Glutamatergic neuron (in vitro differentiated cells): ENCODE data around the gene ANXA4. TPM values are rescaled to one million over a fixed set of nuclear protein-coding genes. Genes with fewer than 3 reads are reported as not detected.
"Not testable (repeated sequence)": the region's sequence is repeated elsewhere in the genome, so short reads cannot be mapped to it uniquely, and the experiment has no call there.

Experiments
- DNase-seq: peaks from one replicate; pipeline ENCODE4 v3.0.0; 2022
- H3K27ac Mint-ChIP-seq: one replicate; pipeline ENCODE4 v1.8.0; 2020; ENCODE audit warnings: mild to moderate bottlenecking, mixed read lengths, inconsistent platforms; ENCODE audit not compliant: unreplicated experiment
- H3K27me3 Mint-ChIP-seq: one replicate; pipeline ENCODE4 v1.8.0; 2020; ENCODE audit warnings: mild to moderate bottlenecking, moderate library complexity, mixed read lengths, inconsistent platforms; ENCODE audit not compliant: unreplicated experiment
- H3K36me3 Mint-ChIP-seq: one replicate; pipeline ENCODE4 v1.8.0; 2020; ENCODE audit warnings: mild to moderate bottlenecking, mixed read lengths, inconsistent platforms; ENCODE audit not compliant: unreplicated experiment
- H3K4me1 Mint-ChIP-seq: one replicate; pipeline ENCODE4 v1.8.0; 2020; ENCODE audit warnings: mild to moderate bottlenecking, low read depth, mixed read lengths, inconsistent platforms; ENCODE audit not compliant: unreplicated experiment
- H3K4me3 Mint-ChIP-seq: one replicate; pipeline ENCODE4 v1.8.0; 2020; ENCODE audit warnings: mild to moderate bottlenecking, mixed read lengths, inconsistent platforms; ENCODE audit not compliant: unreplicated experiment
- H3K9me3 Mint-ChIP-seq: one replicate; pipeline ENCODE4 v1.8.0; 2020; ENCODE audit warnings: mild to moderate bottlenecking, moderate library complexity, mixed read lengths, inconsistent platforms; ENCODE audit not compliant: unreplicated experiment
- CTCF ChIP-seq: fragments of 200-600 bp; sonication (generic); IDR thresholded peaks from one replicate; pipeline ENCODE4 v1.5.0; 2021; ENCODE audit not compliant: partially characterized antibody, unreplicated experiment
- total RNA-seq: library from RNA; stranded (reverse); fragmentation: NEBNext Ultra II Directional; extraction: Animal tissue kit (Norgen Biotek cat#: 25700); gene quantifications from one replicate; pipeline ENCODE4 v1.2.1, GENCODE V29; 2021; ENCODE audit not compliant: unreplicated experiment

The ANXA4 gene
- total RNA-seq, 1 donor from 2014 or later, result 3.1 TPM

- H3K27ac Mint-ChIP-seq, result no peak overlapping the region
- TF ChIP-seq CTCF, result no peak
- H3K4me1 Mint-ChIP-seq, result peaks cover 4% of the 10 kb centered on the region
- no peak for DNase-seq
- no peaks in the 10 kb centered on the region for H3K36me3 Mint-ChIP-seq
- H3K9me3 Mint-ChIP-seq, result no peaks in the 10 kb centered on the region
- H3K27me3 Mint-ChIP-seq, result peaks cover 1% of the 10 kb centered on the region
- no peak overlapping the region for H3K4me3 Mint-ChIP-seq
Measured at GRCh38 chr2:69797836-69798289, 55.9 kb downstream of the ANXA4 start.

- no peaks in the 10 kb centered on the region for H3K9me3 Mint-ChIP-seq
- H3K4me1 Mint-ChIP-seq, result peaks cover 4% of the 10 kb centered on the region
- no peak overlapping the region for H3K27ac Mint-ChIP-seq
- no peaks in the 10 kb centered on the region for H3K36me3 Mint-ChIP-seq
- DNase-seq, result no peak
- no peak for TF ChIP-seq CTCF
- no peak overlapping the region for H3K4me3 Mint-ChIP-seq
- peaks cover 1% of the 10 kb centered on the region for H3K27me3 Mint-ChIP-seq
Measured at GRCh38 chr2:69798290-69798908, 56.5 kb downstream of the ANXA4 start.

- DNase-seq, result no peak
- H3K4me3 Mint-ChIP-seq, result no peak overlapping the region
- peaks cover 1% of the 10 kb centered on the region for H3K27me3 Mint-ChIP-seq
- H3K9me3 Mint-ChIP-seq, result peaks cover 2% of the 10 kb centered on the region
- H3K36me3 Mint-ChIP-seq, result no peaks in the 10 kb centered on the region
- H3K27ac Mint-ChIP-seq, result no peak overlapping the region
- TF ChIP-seq CTCF, result no peak
- H3K4me1 Mint-ChIP-seq, result peaks cover 4% of the 10 kb centered on the region
Measured at GRCh38 chr2:69798909-69799526, 57.1 kb downstream of the ANXA4 start.

DNA sequence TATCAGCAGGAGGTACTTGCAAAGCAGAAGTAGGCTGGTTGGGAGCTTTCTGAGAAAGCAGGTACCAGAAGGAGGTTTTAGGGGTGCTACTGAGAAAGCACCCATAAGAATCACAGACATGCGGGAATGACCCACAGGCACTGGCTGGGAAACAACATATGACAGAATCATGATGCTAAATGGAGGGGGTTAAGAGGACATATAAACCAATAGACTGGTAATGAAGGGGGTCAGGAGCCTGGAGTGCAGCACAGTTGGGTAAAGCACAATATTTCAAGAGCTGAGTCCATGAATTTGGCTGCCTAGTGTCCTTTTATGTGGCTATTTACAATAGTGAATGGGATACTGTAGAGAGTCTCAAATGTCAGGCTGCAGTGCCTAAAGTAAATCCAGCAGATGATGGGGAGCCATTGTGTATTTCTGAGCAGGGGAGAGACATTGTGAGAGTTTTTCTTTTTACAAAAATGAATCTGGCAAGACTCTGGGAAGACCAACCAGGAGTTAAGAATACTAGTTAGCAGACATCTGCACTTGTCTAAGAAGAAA lies 59.9 kb downstream of the ANXA4 start:
- Mint-ChIP-seq H3K4me1 (peaks cover 2% of the 10 kb centered on the region), H3K9me3 (peaks cover 2% of the 10 kb centered on the region), H3K27me3 (peaks cover 1% of the 10 kb centered on the region), H3K36me3 (no peaks in the 10 kb centered on the region), H3K27ac (no peak overlapping the region), H3K4me3 (no peak overlapping the region)
- TF ChIP-seq CTCF, result no peak
- DNase-seq, result no peak

DNA sequence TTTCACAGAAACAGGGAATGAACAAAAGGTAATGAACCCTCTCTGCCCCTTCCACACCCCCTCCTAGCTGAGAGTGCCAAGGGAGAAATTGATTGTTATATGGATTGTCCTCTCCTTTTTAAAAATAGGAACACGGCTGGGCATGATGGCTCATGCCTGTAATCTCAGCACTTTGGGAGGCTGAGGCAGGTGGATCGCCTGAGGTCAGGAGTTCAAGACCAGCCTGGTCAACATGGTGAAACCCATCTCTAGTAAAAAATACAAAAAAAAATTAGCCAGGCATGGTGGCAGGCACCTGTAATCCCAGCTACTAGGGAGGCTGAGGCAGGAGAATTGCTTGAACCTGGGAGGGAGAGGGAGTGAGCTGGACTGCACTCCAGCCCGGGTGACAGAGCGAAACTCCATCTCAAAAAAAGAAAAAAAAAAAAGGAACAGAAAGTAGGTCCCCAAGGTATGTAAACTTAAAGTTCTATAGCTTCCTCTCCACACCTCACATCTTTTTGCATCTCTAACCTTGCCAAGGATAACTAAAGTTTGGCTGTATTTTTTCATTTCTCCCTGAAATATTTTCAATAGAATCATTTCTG lies 60.9 kb downstream of the ANXA4 start:
- not testable (repeated sequence) for H3K4me1 Mint-ChIP-seq, H3K9me3 Mint-ChIP-seq, DNase-seq, H3K4me3 Mint-ChIP-seq, H3K36me3 Mint-ChIP-seq, H3K27me3 Mint-ChIP-seq, H3K27ac Mint-ChIP-seq
